Calu3 (cell line): ENCODE results near the gene ITGAV. TPM values are rescaled to one million over a fixed set of nuclear protein-coding genes. Genes with fewer than 3 reads are reported as not detected.

Experiments used
- BruUV-seq: library from RNA; stranded (reverse); fragments of 400-500 nt; replicated peaks from 2 replicates; lab custom pipeline; 2021; lab: Mats Ljungman, UMichigan
- CTCF ChIA-PET: fragments of 300-600 bp; sonication (Branson Sonifier 250); formaldehyde crosslinking; loops from one replicate; lab custom pipeline; 2022; ENCODE audit warnings: antibody characterized with exemption; lab: Charles Lee
- DNase-seq: peaks from one replicate; pipeline ENCODE4 v3.0.0; 2022
- H3K27ac Mint-ChIP-seq: one replicate; pipeline ENCODE4 v1.8.0; 2022; ENCODE audit warnings: mixed read lengths; ENCODE audit not compliant: unreplicated experiment
- H3K27me3 Mint-ChIP-seq: one replicate; pipeline ENCODE4 v1.8.0; 2022; ENCODE audit warnings: mixed read lengths; ENCODE audit not compliant: unreplicated experiment
- H3K36me3 Mint-ChIP-seq: one replicate; pipeline ENCODE4 v1.8.0; 2022; ENCODE audit warnings: mild to moderate bottlenecking, moderate library complexity, mixed read lengths; ENCODE audit not compliant: insufficient read depth, unreplicated experiment
- H3K4me1 Mint-ChIP-seq: one replicate; pipeline ENCODE4 v1.8.0; 2022; ENCODE audit warnings: mild to moderate bottlenecking, low read depth, mixed read lengths; ENCODE audit not compliant: unreplicated experiment
- H3K4me3 Mint-ChIP-seq: one replicate; pipeline ENCODE4 v1.8.0; 2022; ENCODE audit warnings: mild to moderate bottlenecking, low read depth, moderate library complexity, mixed read lengths; ENCODE audit not compliant: unreplicated experiment
- H3K9me3 Mint-ChIP-seq: one replicate; pipeline ENCODE4 v1.8.0; 2022; ENCODE audit warnings: low read depth, mixed read lengths; ENCODE audit not compliant: unreplicated experiment
- CTCF ChIP-seq: fragments of 200-600 bp; IDR thresholded peaks from one replicate; pipeline ENCODE4 v1.8.0; 2022; ENCODE audit warnings: antibody characterized with exemption; ENCODE audit not compliant: unreplicated experiment
- intact Hi-C: fragments of 100-400 bp; cut with micrococcal nuclease; formaldehyde crosslinking; loops from one replicate; pipeline ENCODE4 v1.10.0; 2022; ENCODE audit not compliant: unreplicated experiment
- total RNA-seq: library from RNA; stranded (reverse); gene quantifications from 2 replicates; pipeline ENCODE4 v1.2.3, GENCODE V29; 2022

Gene ITGAV
- total RNA-seq, 1 experiment from 2014 or later = 146 TPM

GRCh38 chr2:186554850-186555671 is 34.8 kb upstream of the ITGAV start:
- CTCF ChIA-PET = interaction anchor here (1.2 to 1.3 kb wide), 3 partner anchors 15 to 51 kb away, joined by 3 to 4 read pairs (median 4); partner anchors contain the start of gene ITGAV
- DNase-seq = no peak
- no peak overlapping the region for H3K27ac Mint-ChIP-seq
- BruUV-seq = no TSS peak
- no peaks in the 10 kb centered on the region for H3K9me3 Mint-ChIP-seq
- H3K4me1 Mint-ChIP-seq = peaks cover 16% of the 10 kb centered on the region
- intact Hi-C loops = no loop called here
- TF ChIP-seq CTCF = no peak
- no peak overlapping the region for H3K4me3 Mint-ChIP-seq
- no peaks in the 10 kb centered on the region for H3K36me3 Mint-ChIP-seq
- H3K27me3 Mint-ChIP-seq = no peaks in the 10 kb centered on the region

DNA sequence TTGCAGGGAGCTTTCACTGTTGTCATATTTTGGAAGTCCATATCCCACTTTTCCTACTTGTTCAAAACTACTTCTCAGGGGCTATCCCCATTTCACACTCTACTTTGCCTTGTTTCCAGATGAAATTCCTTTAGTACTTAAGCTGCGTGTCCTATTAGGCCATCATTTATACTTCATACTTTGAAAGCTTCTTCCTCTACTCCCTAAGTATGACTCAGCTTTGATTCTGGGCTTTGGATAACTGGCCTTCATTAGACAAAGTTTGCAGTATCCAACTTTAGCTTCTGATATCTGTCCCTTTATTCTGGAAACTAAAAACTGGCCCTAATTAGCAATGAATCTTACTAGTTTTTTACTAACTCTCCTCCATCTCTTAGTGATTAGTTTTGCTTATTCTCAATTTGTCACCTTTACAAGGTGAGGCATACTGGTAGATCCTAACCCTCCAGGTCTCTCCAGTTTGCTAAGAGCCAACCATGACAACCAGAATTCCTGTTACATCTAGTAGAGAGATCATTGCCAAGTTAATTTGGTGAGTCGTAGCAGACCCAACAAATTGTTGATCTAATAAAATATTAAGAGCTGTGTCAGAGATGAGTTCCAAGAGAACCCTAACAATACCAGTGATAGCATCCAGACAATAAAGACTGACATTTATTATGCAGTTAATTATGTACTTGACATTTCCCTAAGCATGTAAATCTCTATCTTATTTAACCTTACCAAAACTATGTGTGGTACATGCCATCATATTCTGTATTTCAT is 31.2 kb upstream of the ITGAV start:
- H3K4me1 Mint-ChIP-seq = peaks cover 37% of the 10 kb centered on the region
- no TSS peak for BruUV-seq
- DNase-seq = no peak
- no peaks in the 10 kb centered on the region for H3K36me3 Mint-ChIP-seq
- no peak overlapping the region for H3K4me3 Mint-ChIP-seq
- no peak overlapping the region for H3K27ac Mint-ChIP-seq
- H3K27me3 Mint-ChIP-seq = no peaks in the 10 kb centered on the region
- peaks cover 6% of the 10 kb centered on the region for H3K9me3 Mint-ChIP-seq
- intact Hi-C loops = no loop called here
- no peak for TF ChIP-seq CTCF
- CTCF ChIA-PET = no interaction called here

GRCh38 chr2:186559370-186559769 is 30.5 kb upstream of the ITGAV start:
- H3K4me3 Mint-ChIP-seq = no peak overlapping the region
- no peak for DNase-seq
- H3K9me3 Mint-ChIP-seq = peaks cover 7% of the 10 kb centered on the region
- no TSS peak for BruUV-seq
- intact Hi-C loops = no loop called here
- peaks cover 37% of the 10 kb centered on the region for H3K4me1 Mint-ChIP-seq
- no peaks in the 10 kb centered on the region for H3K27me3 Mint-ChIP-seq
- TF ChIP-seq CTCF = no peak
- no peaks in the 10 kb centered on the region for H3K36me3 Mint-ChIP-seq
- H3K27ac Mint-ChIP-seq = no peak overlapping the region
- CTCF ChIA-PET = no interaction called here

GRCh38 chr2:186559848-186560247 is 30.0 kb upstream of the ITGAV start:
- Mint-ChIP-seq H3K36me3 (no peaks in the 10 kb centered on the region), H3K9me3 (peaks cover 9% of the 10 kb centered on the region), H3K4me3 (no peak overlapping the region), H3K27me3 (no peaks in the 10 kb centered on the region), H3K4me1 (peaks cover 33% of the 10 kb centered on the region), H3K27ac (no peak overlapping the region)
- CTCF ChIA-PET = no interaction called here
- intact Hi-C loops = no loop called here
- DNase-seq = no peak
- BruUV-seq = no TSS peak
- no peak for TF ChIP-seq CTCF
